Measurements from ENCODE around the gene TRIM67. TPM values are rescaled to one million over a fixed set of nuclear protein-coding genes. Genes with fewer than 3 reads are reported as not detected.
A peak's percentile ranks its signal among the peaks of the same experiment; 100 is the strongest.
"Not testable (repeated sequence)": the region's sequence is repeated elsewhere in the genome, so short reads cannot be mapped to it uniquely, and the experiment has no call there.

Gene TRIM67
- total RNA-seq, 1 experiment from 2014 or later = 0.06 TPM

- Histone ChIP-seq H3K27ac (ENCODE audit: low read depth, low read length, poor library complexity, severe bottlenecking) (peak overlapping the region; percentile 52), H3K27me3 (replicated peaks; ENCODE audit: insufficient read depth, low read depth, low read length, poor library complexity) (no peaks in the 10 kb centered on the region), H3K4me3 (ENCODE audit: low read depth, low read length, poor library complexity, severe bottlenecking) (peak overlapping the region; percentile 49), H3K4me1 (ENCODE audit: insufficient read depth, low read length, poor library complexity, severe bottlenecking) (no peaks in the 10 kb centered on the region), H3K9me3 (ENCODE audit: low read depth, low read length, poor library complexity, severe bottlenecking) (no peaks in the 10 kb centered on the region), H3K36me3 (ENCODE audit: insufficient read depth, low read length, poor library complexity, severe bottlenecking) (no peaks in the 10 kb centered on the region)
- no peak for TF ChIP-seq EZH2 (IDR thresholded peaks at IDR 0.05; ENCODE audit: borderline replicate concordance, low read depth, low read length, poor library complexity, severe bottlenecking)
- TF ChIP-seq, protein P1, sequence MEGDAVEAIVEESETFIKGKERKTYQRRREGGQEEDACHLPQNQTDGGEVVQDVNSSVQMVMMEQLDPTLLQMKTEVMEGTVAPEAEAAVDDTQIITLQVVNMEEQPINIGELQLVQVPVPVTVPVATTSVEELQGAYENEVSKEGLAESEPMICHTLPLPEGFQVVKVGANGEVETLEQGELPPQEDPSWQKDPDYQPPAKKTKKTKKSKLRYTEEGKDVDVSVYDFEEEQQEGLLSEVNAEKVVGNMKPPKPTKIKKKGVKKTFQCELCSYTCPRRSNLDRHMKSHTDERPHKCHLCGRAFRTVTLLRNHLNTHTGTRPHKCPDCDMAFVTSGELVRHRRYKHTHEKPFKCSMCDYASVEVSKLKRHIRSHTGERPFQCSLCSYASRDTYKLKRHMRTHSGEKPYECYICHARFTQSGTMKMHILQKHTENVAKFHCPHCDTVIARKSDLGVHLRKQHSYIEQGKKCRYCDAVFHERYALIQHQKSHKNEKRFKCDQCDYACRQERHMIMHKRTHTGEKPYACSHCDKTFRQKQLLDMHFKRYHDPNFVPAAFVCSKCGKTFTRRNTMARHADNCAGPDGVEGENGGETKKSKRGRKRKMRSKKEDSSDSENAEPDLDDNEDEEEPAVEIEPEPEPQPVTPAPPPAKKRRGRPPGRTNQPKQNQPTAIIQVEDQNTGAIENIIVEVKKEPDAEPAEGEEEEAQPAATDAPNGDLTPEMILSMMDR (conservative IDR thresholded peaks at IDR 0.05; ENCODE audit: low read depth, low read length) = peak; percentile 93
- DNase-seq (ENCODE audit: low spot score) = peak; percentile 85
- intact Hi-C loops (cut with micrococcal nuclease; ENCODE audit: unreplicated experiment) = loop anchor here (1.0 to 2.0 kb wide), 3 partner anchors 294 to 568 kb away; partner anchors contain the start of gene COG2
- ChIA-PET CTCF (interaction anchor here (0.7 to 1.7 kb wide), 3 partner anchors 170 to 413 kb away, joined by 3 to 6 read pairs (median 3); no protein-coding TSS in a partner anchor), POLR2A (ENCODE audit: low non-redundant PET) (no interaction called here)
- BruUV-seq (replicated peaks) = no TSS peak
These were observed 49.4 kb downstream of the TRIM67 start for GRCh38 chr1:231211005-231211857.

- H3K4me3 ChIP-seq (ENCODE audit: low read depth, low read length, poor library complexity, severe bottlenecking); intact Hi-C loops (cut with micrococcal nuclease; ENCODE audit: unreplicated experiment); BruUV-seq (replicated peaks); H3K4me1 ChIP-seq (ENCODE audit: insufficient read depth, low read length, poor library complexity, severe bottlenecking); H3K27me3 ChIP-seq (replicated peaks; ENCODE audit: insufficient read depth, low read depth, low read length, poor library complexity); CTCF ChIA-PET; H3K36me3 ChIP-seq (ENCODE audit: insufficient read depth, low read length, poor library complexity, severe bottlenecking); H3K9me3 ChIP-seq (ENCODE audit: low read depth, low read length, poor library complexity, severe bottlenecking); POLR2A ChIA-PET (ENCODE audit: low non-redundant PET); DNase-seq (ENCODE audit: low spot score); H3K27ac ChIP-seq (ENCODE audit: low read depth, low read length, poor library complexity, severe bottlenecking): not testable (repeated sequence)
These were observed 50.4 kb downstream of the TRIM67 start for GRCh38 chr1:231212301-231212700.

GRCh38 chr1:231213831-231214573 is 52.1 kb downstream of the TRIM67 start:
- TF ChIP-seq EZH2 (IDR thresholded peaks at IDR 0.05; ENCODE audit: borderline replicate concordance, low read depth, low read length, poor library complexity, severe bottlenecking) = no peak
- Histone ChIP-seq H3K4me1 (ENCODE audit: insufficient read depth, low read length, poor library complexity, severe bottlenecking) (no peaks in the 10 kb centered on the region), H3K27me3 (replicated peaks; ENCODE audit: insufficient read depth, low read depth, low read length, poor library complexity) (no peaks in the 10 kb centered on the region), H3K4me3 (ENCODE audit: low read depth, low read length, poor library complexity, severe bottlenecking) (no peak overlapping the region), H3K36me3 (ENCODE audit: insufficient read depth, low read length, poor library complexity, severe bottlenecking) (no peaks in the 10 kb centered on the region), H3K9me3 (ENCODE audit: low read depth, low read length, poor library complexity, severe bottlenecking) (no peaks in the 10 kb centered on the region), H3K27ac (ENCODE audit: low read depth, low read length, poor library complexity, severe bottlenecking) (no peak overlapping the region)
- POLR2A ChIA-PET (ENCODE audit: low non-redundant PET) = no interaction called here
- intact Hi-C loops (cut with micrococcal nuclease; ENCODE audit: unreplicated experiment) = no loop called here
- CTCF ChIA-PET = interaction anchor here (0.5 kb wide), 1 partner anchor 346 kb away, joined by 4 read pairs; no protein-coding TSS in a partner anchor
- no TSS peak for BruUV-seq (replicated peaks)
- no peak for DNase-seq (ENCODE audit: low spot score)

Data from A673 (cell line).